ENCODE results near the gene TRAPPC8.

- TF ChIP-seq CTCF (IDR thresholded peaks at IDR 0.05), result no peak
- TF ChIP-seq POLR2A (IDR thresholded peaks at IDR 0.05), result no peak
Measured at GRCh38 chr18:31976242-31976641, 33.3 kb upstream of the TRAPPC8 start.
